NCI-H1436 treated with DMSO at 0.1 percent for 48 hours (cell line): ENCODE measurements around the gene IGSF23.
"Not testable (repeated sequence)": the region's sequence is repeated elsewhere in the genome, so short reads cannot be mapped to it uniquely, and the experiment has no call there.

ENCODE experiments used
- DNase-seq: peaks from one replicate; lab custom pipeline; 2025; lab: John Stamatoyannopoulos, UW

Gene IGSF23

GRCh38 chr19:44587963-44588770 is 25.2 kb upstream of the IGSF23 start:
- DNase-seq: no peak

GRCh38 chr19:44588771-44589112 is 24.6 kb upstream of the IGSF23 start:
- no peak for DNase-seq

- DNase-seq: no peak
These were observed 22.9 kb upstream of the IGSF23 start for GRCh38 chr19:44590245-44591059.

GRCh38 chr19:44591340-44591993 is 21.9 kb upstream of the IGSF23 start:
- DNase-seq: not testable (repeated sequence)

GRCh38 chr19:44592451-44592890 is 20.9 kb upstream of the IGSF23 start:
- no peak for DNase-seq

- DNase-seq: no peak
These were observed 20.1 kb upstream of the IGSF23 start for GRCh38 chr19:44593294-44593693.

- not testable (repeated sequence) for DNase-seq
These were observed 19.5 kb upstream of the IGSF23 start for GRCh38 chr19:44593866-44594266.

- no peak for DNase-seq
These were observed 16.8 kb upstream of the IGSF23 start for GRCh38 chr19:44596428-44597130.

GRCh38 chr19:44597131-44597491 is 16.3 kb upstream of the IGSF23 start:
- DNase-seq: no peak

GRCh38 chr19:44598355-44598754 is 15.0 kb upstream of the IGSF23 start:
- no peak for DNase-seq

- DNase-seq: no peak
These were observed 14.5 kb upstream of the IGSF23 start for GRCh38 chr19:44598880-44599279.

GRCh38 chr19:44600466-44600865 is 12.9 kb upstream of the IGSF23 start:
- no peak for DNase-seq

GRCh38 chr19:44602081-44602480 is 11.3 kb upstream of the IGSF23 start:
- no peak for DNase-seq

- DNase-seq: no peak
These were observed 10.0 kb upstream of the IGSF23 start for GRCh38 chr19:44603201-44603945.

- DNase-seq: no peak
These were observed 9.1 kb upstream of the IGSF23 start for GRCh38 chr19:44604241-44604640.

- no peak for DNase-seq
These were observed 7.8 kb upstream of the IGSF23 start for GRCh38 chr19:44605547-44605946.

GRCh38 chr19:44607049-44607448 is 6.3 kb upstream of the IGSF23 start:
- DNase-seq: no peak

GRCh38 chr19:44607917-44608316 is 5.4 kb upstream of the IGSF23 start:
- no peak for DNase-seq

- DNase-seq: no peak
These were observed 5.0 kb upstream of the IGSF23 start for GRCh38 chr19:44608391-44608821.

- DNase-seq: no peak
These were observed 4.1 kb upstream of the IGSF23 start for GRCh38 chr19:44609219-44609618.

GRCh38 chr19:44610497-44610896 is 2.9 kb upstream of the IGSF23 start:
- not testable (repeated sequence) for DNase-seq
